Esophagus muscularis mucosa (tissue), 4 donors: ENCODE measurements around the gene GNAO1. TPM values are rescaled to one million over a fixed set of nuclear protein-coding genes. Genes with fewer than 3 reads are reported as not detected.

Experiments used
- DNase-seq: peaks from one replicate; pipeline ENCODE4 v3.0.0-alpha.2; 2017; ENCODE audit errors: extremely low spot score
- H3K27ac ChIP-seq, 4 donors: fragments of 200-600 bp; sonication (generic); replicated peaks in 1 of 4; 1 replicate in 3 of 4; 2 replicates in 1 of 4; pipeline ENCODE4 v1.5.1; 2016 to 2019; ENCODE audit warnings: mild to moderate bottlenecking in 1 of 4
- H3K27me3 ChIP-seq, 4 donors: fragments of 200-600 bp; sonication (generic); one replicate each; pipeline versions ENCODE4 v1.5.1 to v1.6.0; 2016 to 2019
- H3K36me3 ChIP-seq, 4 donors: fragments of 200-600 bp; sonication (generic); one replicate each; pipeline ENCODE4 v1.5.1; 2016 to 2019
- H3K4me1 ChIP-seq, 4 donors: fragments of 200-600 bp; sonication (generic); one replicate each; pipeline ENCODE4 v1.5.1; 2016 to 2019
- H3K4me3 ChIP-seq, 4 donors: fragments of 200-600 bp; sonication (generic); 1 replicate in 2 of 4; 2 replicates in 2 of 4; pipeline ENCODE4 v1.5.1; 2016 to 2019; ENCODE audit warnings: mild to moderate bottlenecking in 4 of 4, moderate library complexity in 1 of 4
- H3K9me3 ChIP-seq, 4 donors: fragments of 200-600 bp; sonication (generic); 1 replicate in 3 of 4; 2 replicates in 1 of 4; pipeline ENCODE4 v1.5.1; 2016 to 2019
- EP300 ChIP-seq: sonication (generic); formaldehyde crosslinking; IDR thresholded peaks from one replicate; pipeline ENCODE4 v1.6.1; 2017; ENCODE audit warnings: antibody characterized with exemption
- POLR2A ChIP-seq: fragments of 450-650 bp; IDR thresholded peaks from one replicate; pipeline ENCODE4 v1.6.1; 2017; ENCODE audit warnings: antibody characterized with exemption, moderate library complexity, mild to moderate bottlenecking, low read depth
- POLR2AphosphoS5 ChIP-seq, 2 donors: sonication (generic); formaldehyde crosslinking; IDR thresholded peaks; one replicate each; pipeline ENCODE4 v1.6.1; 2017; ENCODE audit warnings: antibody characterized with exemption in 2 of 2
- WGBS: methylation state at CpG from one replicate; pipeline ENCODE4 v1.1.5; 2018; 5-methylcytosine and 5-hydroxymethylcytosine counted together
- intact Hi-C: fragments of 100-400 bp; cut with DNase I; formaldehyde crosslinking; loops from one replicate; pipeline ENCODE4 v1.15.1; 2023
- total RNA-seq, 4 donors: library from RNA; depleted of rRNA; stranded (reverse); fragments of >200 nt; gene quantifications; one replicate each; pipeline versions ENCODE4 v1.1.0 to v1.2.1, GENCODE V29; 2016
- TF ChIP-seq, protein P1 (sequence below), 3 experiments: fragments of 200-600 bp in 2 of 3; fragments of 450-650 bp in 1 of 3; sonication (generic) in 2 of 3; IDR thresholded peaks; one replicate each; pipeline ENCODE4 v1.5.1; 2017 to 2019; ENCODE audit warnings: antibody characterized with exemption in 3 of 3, mild to moderate bottlenecking in 2 of 3, moderate library complexity in 1 of 3

Gene GNAO1
- total RNA-seq, 4 donors from 2014 or later: 2.1 to 6.8 (median 3.3) TPM

DNA sequence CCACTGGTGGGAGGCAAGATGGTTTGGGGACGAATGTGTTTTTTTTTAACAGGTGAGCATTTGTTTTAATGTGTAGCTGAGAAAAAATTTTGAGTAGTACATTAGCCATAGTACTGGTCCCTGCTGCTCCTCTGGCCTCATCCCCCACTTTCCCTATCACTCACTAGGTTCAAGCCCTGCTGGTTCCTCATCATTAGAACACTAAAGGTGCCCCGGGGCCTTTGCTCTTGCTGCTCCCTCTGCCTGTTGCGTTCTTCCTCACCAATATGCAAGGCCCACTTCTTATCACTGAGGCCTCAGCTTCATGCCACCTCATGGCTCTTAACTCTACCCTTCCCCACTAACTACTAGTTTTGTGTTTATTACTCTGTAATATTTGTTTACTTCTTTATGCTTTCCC is 74.5 kb downstream of the GNAO1 start:
- TF ChIP-seq, protein P1, sequence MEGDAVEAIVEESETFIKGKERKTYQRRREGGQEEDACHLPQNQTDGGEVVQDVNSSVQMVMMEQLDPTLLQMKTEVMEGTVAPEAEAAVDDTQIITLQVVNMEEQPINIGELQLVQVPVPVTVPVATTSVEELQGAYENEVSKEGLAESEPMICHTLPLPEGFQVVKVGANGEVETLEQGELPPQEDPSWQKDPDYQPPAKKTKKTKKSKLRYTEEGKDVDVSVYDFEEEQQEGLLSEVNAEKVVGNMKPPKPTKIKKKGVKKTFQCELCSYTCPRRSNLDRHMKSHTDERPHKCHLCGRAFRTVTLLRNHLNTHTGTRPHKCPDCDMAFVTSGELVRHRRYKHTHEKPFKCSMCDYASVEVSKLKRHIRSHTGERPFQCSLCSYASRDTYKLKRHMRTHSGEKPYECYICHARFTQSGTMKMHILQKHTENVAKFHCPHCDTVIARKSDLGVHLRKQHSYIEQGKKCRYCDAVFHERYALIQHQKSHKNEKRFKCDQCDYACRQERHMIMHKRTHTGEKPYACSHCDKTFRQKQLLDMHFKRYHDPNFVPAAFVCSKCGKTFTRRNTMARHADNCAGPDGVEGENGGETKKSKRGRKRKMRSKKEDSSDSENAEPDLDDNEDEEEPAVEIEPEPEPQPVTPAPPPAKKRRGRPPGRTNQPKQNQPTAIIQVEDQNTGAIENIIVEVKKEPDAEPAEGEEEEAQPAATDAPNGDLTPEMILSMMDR (IDR thresholded peaks at IDR 0.05): no peak
- TF ChIP-seq POLR2AphosphoS5 (IDR thresholded peaks at IDR 0.05) (no peak), POLR2A (no peak), EP300 (no peak)
- Histone ChIP-seq H3K36me3 (no peaks in the 10 kb centered on the region), H3K9me3 (no peaks in the 10 kb centered on the region), H3K27ac (no peak overlapping the region), H3K4me1 (peaks cover 10 to 14% (median 13%) of the 10 kb centered on the region in 4 donors), H3K4me3 (no peak overlapping the region), H3K27me3 (no peaks in the 10 kb centered on the region)
- DNase-seq: no peak
- 96% methylated on average over 3 of the region's 3 CpGs for WGBS
- intact Hi-C loops: no loop called here

DNA sequence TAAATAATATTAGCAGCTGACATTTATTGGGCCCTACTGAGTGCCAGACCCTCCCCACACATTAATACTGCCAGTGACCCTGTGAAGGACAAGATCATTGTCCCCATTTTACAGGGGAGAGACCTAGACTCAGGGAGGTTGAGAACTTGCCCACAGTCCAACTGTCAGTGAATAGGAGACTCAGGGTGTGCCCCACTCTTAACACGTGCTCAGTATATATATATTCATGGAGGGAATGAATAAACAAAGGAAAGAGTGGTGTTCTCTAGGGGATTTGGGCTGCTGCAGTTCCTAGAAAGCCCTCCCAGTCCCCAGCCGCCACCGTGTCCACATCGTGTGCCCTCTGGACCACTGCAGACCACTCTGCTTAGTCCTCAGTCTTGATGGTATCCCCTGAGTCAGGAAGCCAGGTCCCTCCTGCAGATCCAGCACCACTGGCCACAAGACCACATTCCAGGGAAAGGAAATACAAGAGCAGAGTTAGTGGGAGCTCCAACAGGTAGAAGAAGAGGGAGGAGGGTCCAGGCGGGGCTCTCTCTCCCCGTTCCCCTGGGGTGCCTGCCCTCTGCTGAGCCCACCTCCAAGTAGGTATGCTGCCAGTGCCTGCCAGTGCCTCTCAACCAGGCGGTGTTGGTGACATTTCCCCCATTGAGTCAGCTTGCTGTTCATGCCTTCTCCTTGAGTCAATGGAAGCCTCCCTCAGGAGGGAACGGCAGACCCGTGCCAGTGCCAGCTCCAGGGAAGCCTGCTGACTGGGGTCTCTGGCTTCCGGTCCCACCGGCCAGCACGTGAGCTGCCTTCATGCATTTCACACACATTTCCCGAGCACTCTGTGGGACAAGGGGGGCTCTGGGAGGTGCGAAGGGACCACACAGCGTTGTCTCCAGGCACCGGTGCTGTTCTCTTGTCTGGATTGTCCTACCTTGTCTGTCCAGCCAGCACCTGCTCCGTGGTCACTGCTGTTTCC is 75.6 kb downstream of the GNAO1 start:
- H3K27me3 ChIP-seq: no peaks in the 10 kb centered on the region
- H3K27ac ChIP-seq: no peak overlapping the region
- DNase-seq: no peak
- H3K36me3 ChIP-seq: no peaks in the 10 kb centered on the region
- 91% methylated on average over 17 of the region's 17 CpGs for whole genome bisulfite sequencing
- no peak overlapping the region for H3K4me3 ChIP-seq
- H3K9me3 ChIP-seq: no peaks in the 10 kb centered on the region
- TF ChIP-seq POLR2AphosphoS5 (IDR thresholded peaks at IDR 0.05) (no peak), EP300 (no peak), POLR2A (no peak)
- TF ChIP-seq, protein P1 (IDR thresholded peaks at IDR 0.05): no peak
- H3K4me1 ChIP-seq: peaks cover 10 to 14% (median 13%) of the 10 kb centered on the region in 4 donors
- intact Hi-C loops: no loop called here

DNA sequence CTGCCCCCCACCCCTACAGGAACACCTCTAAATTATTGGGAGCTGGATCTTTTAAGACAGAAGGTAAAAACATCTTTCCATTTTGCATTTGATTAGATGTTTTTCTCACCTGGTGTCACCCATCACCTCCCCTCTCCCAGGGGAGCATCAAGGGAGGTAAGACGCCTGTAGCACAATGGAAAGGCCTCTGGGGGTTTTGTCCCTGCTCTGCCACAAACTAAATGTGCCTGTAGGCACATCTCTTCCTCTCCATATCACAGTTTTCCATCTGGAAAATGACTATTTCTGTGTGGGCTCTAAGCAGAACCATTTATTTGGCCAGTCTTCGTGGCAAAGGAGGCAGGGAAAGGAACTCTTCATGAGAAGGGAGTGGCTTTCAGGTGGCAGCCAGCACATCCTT is 76.6 kb downstream of the GNAO1 start:
- 94% methylated on average over 2 of the region's 2 CpGs for WGBS
- TF ChIP-seq POLR2AphosphoS5 (IDR thresholded peaks at IDR 0.05) (no peak), EP300 (no peak)
- TF ChIP-seq, protein P1 (IDR thresholded peaks at IDR 0.05): no peak
- Histone ChIP-seq H3K9me3 (no peaks in the 10 kb centered on the region), H3K4me1 (peaks cover 10 to 14% (median 13%) of the 10 kb centered on the region in 4 donors), H3K4me3 (no peak overlapping the region), H3K36me3 (no peaks in the 10 kb centered on the region), H3K27me3 (no peaks in the 10 kb centered on the region), H3K27ac (no peak overlapping the region)
- DNase-seq: no peak
- intact Hi-C loops: no loop called here

DNA sequence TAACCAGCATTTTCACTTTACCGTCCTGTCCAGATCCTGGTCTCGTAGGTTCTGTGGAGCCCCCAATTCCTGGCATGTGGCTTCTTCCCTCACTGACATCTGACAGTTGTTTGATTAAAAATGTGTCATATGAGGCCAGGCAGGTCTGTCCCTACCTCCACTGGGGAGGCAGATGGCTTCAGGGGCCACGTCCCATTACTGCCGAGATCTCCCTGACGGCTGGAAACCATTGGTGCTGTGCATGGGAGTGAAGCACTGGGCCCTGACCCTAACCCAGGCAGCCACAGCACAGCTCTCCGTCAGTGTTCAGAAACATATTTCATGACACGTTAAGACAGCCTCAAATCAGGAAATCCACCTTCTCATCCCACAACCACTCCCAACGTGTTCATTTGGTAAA is 77.5 kb downstream of the GNAO1 start:
- WGBS: 94% methylated on average over 8 of the region's 8 CpGs
- no peaks in the 10 kb centered on the region for H3K36me3 ChIP-seq
- intact Hi-C loops: no loop called here
- no peaks in the 10 kb centered on the region for H3K9me3 ChIP-seq
- no peak overlapping the region for H3K4me3 ChIP-seq
- H3K4me1 ChIP-seq: peaks cover 10 to 14% (median 14%) of the 10 kb centered on the region in 4 donors
- H3K27ac ChIP-seq: no peak overlapping the region
- no peak for DNase-seq
- no peaks in the 10 kb centered on the region for H3K27me3 ChIP-seq
- TF ChIP-seq POLR2AphosphoS5 (IDR thresholded peaks at IDR 0.05) (no peak), POLR2A (no peak), EP300 (no peak)
- TF ChIP-seq, protein P1 (IDR thresholded peaks at IDR 0.05): no peak
